ENCODE data around the gene KCNA3.
A peak's percentile ranks its signal among the peaks of the same experiment; 100 is the strongest.

The KCNA3 gene

DNA sequence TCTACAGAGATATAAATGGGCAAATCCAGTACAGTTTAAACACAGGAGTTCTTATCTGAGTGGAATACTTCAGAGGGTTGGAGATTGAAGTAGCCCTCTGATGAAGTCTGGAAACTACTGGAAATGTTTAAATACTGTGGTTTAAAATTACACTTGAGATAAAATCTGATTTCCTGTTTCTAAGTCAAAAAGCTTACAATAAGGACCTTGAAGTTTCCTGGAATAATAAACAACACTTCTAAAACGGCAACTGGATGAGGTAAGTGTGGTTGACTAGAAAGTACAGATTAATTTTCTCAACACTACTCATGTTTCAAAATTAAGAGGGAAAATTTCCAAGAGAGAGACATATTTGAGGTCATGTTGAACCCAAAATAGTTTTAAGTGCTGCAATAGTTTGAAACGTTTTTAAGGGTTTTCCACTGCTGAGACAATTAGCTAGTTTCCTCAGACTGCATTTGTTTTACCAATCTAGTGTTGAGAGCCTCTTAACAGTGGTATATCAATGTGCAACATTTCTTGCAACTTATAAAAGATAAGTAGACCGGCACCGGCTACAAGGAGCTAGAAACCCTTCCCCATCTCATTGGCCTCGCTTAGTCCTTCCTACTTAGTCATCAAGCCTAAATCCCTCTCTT lies 27.4 kb downstream of the KCNA3 start (continued):
- TF ChIP-seq GLI4 (tag by site-specific recombination; IDR thresholded peaks at IDR 0.05) (no peak), ZSCAN5A (tag by site-specific recombination; IDR thresholded peaks at IDR 0.05) (no peak), ZNF391 (tag by site-specific recombination; IDR thresholded peaks at IDR 0.05; ENCODE audit: borderline replicate concordance, low read depth) (peak; percentile 86; the same call in 1 of the 2 replicates), ZBTB8A (tag by site-specific recombination; IDR thresholded peaks at IDR 0.05) (peak; percentile 32; the same call in 1 of the 2 replicates), ZNF449 (tag by site-specific recombination; IDR thresholded peaks at IDR 0.05) (peak; percentile 67; the same call in 1 of the 2 replicates), ZNF114 (tag by site-specific recombination; IDR thresholded peaks at IDR 0.05) (no peak), ZNF423 (tag by site-specific recombination; IDR thresholded peaks at IDR 0.05) (no peak), ZNF394 (tag by site-specific recombination; IDR thresholded peaks at IDR 0.05; ENCODE audit: borderline replicate concordance) (peak; percentile 85), ZSCAN18 (tag by site-specific recombination; IDR thresholded peaks at IDR 0.05) (no peak), ZNF138 (tag by site-specific recombination; IDR thresholded peaks at IDR 0.05; ENCODE audit: borderline replicate concordance) (no peak), PRDM1 (tag by site-specific recombination; IDR thresholded peaks at IDR 0.05) (no peak), ZNF335 (tag by site-specific recombination; conservative IDR thresholded peaks at IDR 0.05) (peak; percentile 47), ZNF175 (tag by site-specific recombination; IDR thresholded peaks at IDR 0.05) (no peak), ZBTB44 (tag by site-specific recombination; IDR thresholded peaks at IDR 0.05) (peak; percentile 96), SCRT2 (tag by site-specific recombination; IDR thresholded peaks at IDR 0.05) (0 out of 2 replicates have a peak, but pooled peaks have one; percentile 33), ZNF23 (tag by site-specific recombination; IDR thresholded peaks at IDR 0.05; ENCODE audit: borderline replicate concordance) (no peak), ZNF677 (tag by site-specific recombination; IDR thresholded peaks at IDR 0.05) (no peak), ZNF501 (tag by site-specific recombination; IDR thresholded peaks at IDR 0.05) (no peak), ZBTB17 (tag by site-specific recombination; IDR thresholded peaks at IDR 0.05) (peak; percentile 79), ZNF513 (tag by site-specific recombination; IDR thresholded peaks at IDR 0.05) (peak; percentile 61), OSR2 (tag by site-specific recombination; IDR thresholded peaks at IDR 0.05) (peak; percentile 100), ZNF274 (IDR thresholded peaks at IDR 0.05; ENCODE audit: low read length) (no peak), ZNF274 (tag by site-specific recombination; IDR thresholded peaks at IDR 0.05; ENCODE audit: borderline replicate concordance) (no peak), ZIC2 (tag by site-specific recombination; IDR thresholded peaks at IDR 0.05) (no peak), ZNF626 (tag by site-specific recombination; IDR thresholded peaks at IDR 0.05) (no peak), KLF7 (tag by site-specific recombination; IDR thresholded peaks at IDR 0.05; ENCODE audit: borderline replicate concordance) (no peak), FEZF1 (tag by site-specific recombination; IDR thresholded peaks at IDR 0.05) (peak; percentile 98), ZNF341 (tag by site-specific recombination; IDR thresholded peaks at IDR 0.05; ENCODE audit: low read depth) (no peak)
- TF ChIP-seq, protein P1, sequence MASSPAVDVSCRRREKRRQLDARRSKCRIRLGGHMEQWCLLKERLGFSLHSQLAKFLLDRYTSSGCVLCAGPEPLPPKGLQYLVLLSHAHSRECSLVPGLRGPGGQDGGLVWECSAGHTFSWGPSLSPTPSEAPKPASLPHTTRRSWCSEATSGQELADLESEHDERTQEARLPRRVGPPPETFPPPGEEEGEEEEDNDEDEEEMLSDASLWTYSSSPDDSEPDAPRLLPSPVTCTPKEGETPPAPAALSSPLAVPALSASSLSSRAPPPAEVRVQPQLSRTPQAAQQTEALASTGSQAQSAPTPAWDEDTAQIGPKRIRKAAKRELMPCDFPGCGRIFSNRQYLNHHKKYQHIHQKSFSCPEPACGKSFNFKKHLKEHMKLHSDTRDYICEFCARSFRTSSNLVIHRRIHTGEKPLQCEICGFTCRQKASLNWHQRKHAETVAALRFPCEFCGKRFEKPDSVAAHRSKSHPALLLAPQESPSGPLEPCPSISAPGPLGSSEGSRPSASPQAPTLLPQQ (tag by site-specific recombination; IDR thresholded peaks at IDR 0.05) = peak; percentile 96
